SK-N-SH (cell line): ENCODE results near the gene MIOX.

Experiments
- CHD2 ChIP-seq: fragments of 150-350 bp; IDR thresholded peaks from 2 replicates; pipeline ENCODE4 v1.6.1; 2018; ENCODE audit warnings: low read length; ENCODE audit not compliant: partially characterized antibody
- CTCF ChIP-seq: fragments of 200-600 bp; sonication (generic); IDR thresholded peaks from 2 replicates; pipeline ENCODE4 v1.6.1; 2017; ENCODE audit warnings: antibody characterized with exemption, mild to moderate bottlenecking, moderate library complexity
- ELF1 ChIP-seq: IDR thresholded peaks from 2 replicates; pipeline ENCODE4 v1.4.0; 2012
- EP300 ChIP-seq, 2 experiments: IDR thresholded peaks; 2 replicates each; pipeline versions ENCODE4 v1.4.0 to v1.6.1; 2012; ENCODE audit warnings: borderline replicate concordance in 1 of 2, low read depth in 1 of 2, low read length in 1 of 2
- EZH2phosphoT487 ChIP-seq: fragments of 200-600 bp; sonication (generic); IDR thresholded peaks from 2 replicates; pipeline ENCODE4 v1.6.1; 2017; ENCODE audit warnings: low read depth, mixed run types, mild to moderate bottlenecking, antibody characterized with exemption, moderate library complexity, borderline replicate concordance
- JUND ChIP-seq: IDR thresholded peaks from 2 replicates; pipeline ENCODE4 v1.4.0; 2012
- MXI1 ChIP-seq: IDR thresholded peaks from 2 replicates; pipeline ENCODE4 v1.6.1; 2012; ENCODE audit warnings: mild to moderate bottlenecking, low read depth, low read length, improper control_type of control experiment
- NRF1 ChIP-seq: IDR thresholded peaks from 2 replicates; pipeline ENCODE4 v1.6.1; 2012; ENCODE audit warnings: low read depth, mild to moderate bottlenecking, low read length
- POLR2AphosphoS5 ChIP-seq: IDR thresholded peaks from 2 replicates; pipeline ENCODE4 v1.6.1; 2012; ENCODE audit warnings: low read depth, low read length
- RAD21 ChIP-seq: IDR thresholded peaks from 2 replicates; pipeline ENCODE4 v1.6.1; 2012; ENCODE audit warnings: mild to moderate bottlenecking, low read length
- SIN3A ChIP-seq: IDR thresholded peaks from 2 replicates; pipeline ENCODE4 v1.6.1; 2012; ENCODE audit warnings: low read depth, mild to moderate bottlenecking, low read length, moderate library complexity, borderline replicate concordance
- SMC3 ChIP-seq: IDR thresholded peaks from 2 replicates; pipeline ENCODE4 v1.6.1; 2012; ENCODE audit warnings: low read depth, low read length, improper control_type of control experiment
- TAF1 ChIP-seq: IDR thresholded peaks from 2 replicates; pipeline ENCODE4 v1.6.1; 2012; ENCODE audit warnings: low read depth, mild to moderate bottlenecking, low read length, moderate library complexity, borderline replicate concordance
- TCF12 ChIP-seq: IDR thresholded peaks from 2 replicates; pipeline ENCODE4 v1.4.0; 2012

GRCh38 chr22:50490531-50491308 lies 4.1 kb downstream of the MIOX start:
- TF ChIP-seq CHD2: no peak
- no peak for TF ChIP-seq CTCF
- no peak for TF ChIP-seq SMC3
- TF ChIP-seq NRF1: no peak
- no peak for TF ChIP-seq ELF1
- TF ChIP-seq SIN3A: no peak
- no peak for TF ChIP-seq RAD21
- no peak for TF ChIP-seq MXI1
- TF ChIP-seq EP300 (IDR thresholded peaks at IDR 0.05; ENCODE audit: borderline replicate concordance in 1 of 2, low read depth in 1 of 2, low read length in 1 of 2): no peak
- TF ChIP-seq TAF1: no peak
- no peak for TF ChIP-seq JUND
- no peak for TF ChIP-seq POLR2AphosphoS5
- TF ChIP-seq EZH2phosphoT487: no peak
- TF ChIP-seq TCF12: no peak
